ENCODE measurements around the gene COG4. TPM values are rescaled to one million over a fixed set of nuclear protein-coding genes. Genes with fewer than 3 reads are reported as not detected.
"Not testable (repeated sequence)": the region's sequence is repeated elsewhere in the genome, so short reads cannot be mapped to it uniquely, and the experiment has no call there.

Gene COG4
- 10 to 100 TPM; 48.3 to 73.2 (median 64.1) TPM for polyA plus RNA-seq (ENCODE audit: insufficient read length in 4 of 4)

DNA sequence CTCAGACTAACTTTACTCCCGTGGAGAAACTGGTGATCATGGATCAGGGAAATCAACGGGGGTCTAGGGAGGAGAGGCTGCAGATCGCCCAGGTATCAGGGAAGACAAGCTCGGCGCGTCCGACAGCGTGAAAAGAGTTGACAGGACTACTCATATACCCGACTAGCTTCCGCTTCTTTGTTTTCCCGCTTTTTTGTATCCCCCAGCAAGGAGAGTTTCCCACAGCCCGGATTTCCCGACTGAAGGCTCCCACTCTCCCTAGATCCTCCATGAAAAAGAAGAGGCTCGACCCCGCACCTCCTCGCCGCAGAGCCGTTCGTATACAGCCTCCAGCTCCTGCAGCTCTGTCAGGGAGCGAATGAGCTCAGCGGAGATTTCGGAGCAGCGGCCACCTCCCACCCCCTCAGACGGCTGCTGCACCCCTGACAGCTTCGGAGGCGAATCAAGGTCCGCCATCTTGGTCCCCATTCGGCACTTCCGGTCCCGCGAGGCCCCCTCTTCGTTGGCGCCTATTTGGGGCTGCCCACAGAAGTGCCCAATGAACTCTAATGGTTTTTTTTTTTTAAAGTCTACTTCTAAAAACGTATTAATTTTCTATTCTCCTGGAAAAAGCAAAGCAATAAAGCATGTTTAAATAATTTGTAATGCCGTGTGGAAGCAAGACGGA, at the start of gene COG4:
Gene COG4, minus strand, starts transcription at position 479 of the 667 bp plus-strand sequence. Its CDS starts 11 bp downstream, at position 468.
- peak; percentile 72 to 81 (median 78) for DNase-seq (ENCODE audit: low read depth in 4 of 4, low spot score in 3 of 4)

DNA sequence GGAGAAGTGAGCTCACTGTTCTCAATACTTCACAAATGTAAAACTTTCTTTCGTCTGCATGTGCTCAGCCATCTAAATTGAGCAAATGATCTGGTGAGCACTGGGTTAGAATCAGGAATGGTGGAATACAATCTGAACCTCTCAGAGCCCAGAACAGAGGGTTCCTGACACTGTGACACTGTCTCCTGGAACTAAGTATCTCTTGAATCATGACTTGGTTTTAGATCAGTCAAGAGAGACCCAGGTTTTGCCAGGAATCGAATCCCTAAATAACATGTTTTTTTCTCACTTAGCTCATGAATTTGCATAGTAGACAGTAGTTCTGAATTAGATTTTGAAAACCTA, 49.5 kb upstream of the COG4 start:
- no peak for DNase-seq (ENCODE audit: low read depth in 4 of 4, low spot score in 3 of 4)

DNA sequence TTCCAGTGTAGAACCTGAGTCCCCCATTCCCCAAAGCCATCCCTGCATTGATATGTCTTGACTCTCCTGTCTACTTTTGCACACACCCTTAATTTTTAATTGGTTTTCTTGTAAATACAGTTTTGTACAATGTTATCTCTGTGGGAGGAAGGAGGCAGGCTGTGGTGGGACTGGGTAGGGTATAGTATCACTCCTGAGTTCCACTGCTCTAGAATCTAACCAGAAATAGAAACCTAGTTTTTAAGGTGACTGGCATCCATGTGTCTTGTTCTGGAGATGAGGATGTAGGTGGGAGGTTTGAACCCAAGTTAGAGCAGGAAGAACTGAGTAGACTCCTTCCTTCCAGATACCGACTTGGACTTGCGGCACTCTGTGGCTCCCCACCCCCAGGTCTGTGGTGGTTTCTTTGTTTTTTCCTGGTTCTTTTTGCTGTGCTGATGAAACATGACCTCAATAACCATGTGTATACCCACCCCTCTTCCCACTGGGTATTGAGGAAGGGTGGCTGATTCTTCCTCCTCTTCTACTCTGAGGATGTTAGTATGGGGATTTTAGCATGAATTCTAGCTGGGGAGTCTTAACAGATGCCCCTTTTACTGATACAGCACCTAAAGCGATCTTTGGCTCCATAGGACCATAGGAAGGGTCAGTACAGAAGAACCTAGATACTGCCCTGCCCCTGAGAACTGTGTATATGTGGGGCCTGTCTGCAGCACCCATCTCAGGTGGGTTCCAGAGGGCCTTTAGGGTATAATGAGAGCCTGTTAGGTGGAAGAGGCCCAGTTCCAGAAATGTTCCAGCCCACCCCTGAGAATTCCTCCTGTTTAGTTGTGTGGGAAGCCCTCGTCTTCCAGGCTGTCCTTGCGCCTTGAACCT, 48.9 kb upstream of the COG4 start:
- no peak for DNase-seq (ENCODE audit: low read depth in 4 of 4, low spot score in 3 of 4)

DNA sequence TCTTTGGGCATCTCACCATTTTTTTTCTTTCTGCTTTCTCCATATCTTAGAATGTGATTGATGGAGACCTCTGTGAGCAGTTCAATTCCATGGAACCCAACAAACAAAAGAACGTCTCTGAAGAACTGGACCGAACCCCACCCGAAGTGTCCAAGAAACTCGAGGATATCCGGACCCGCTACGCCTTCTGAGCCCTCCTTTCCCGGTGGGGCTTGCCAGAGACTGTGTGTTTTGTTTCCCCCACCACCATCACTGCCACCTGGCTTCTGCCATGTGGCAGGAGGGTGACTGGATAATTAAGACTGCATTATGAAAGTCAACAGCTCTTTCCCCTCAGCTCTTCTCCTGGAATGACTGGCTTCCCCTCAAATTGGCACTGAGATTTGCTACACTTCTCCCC, 48.3 kb upstream of the COG4 start:
- no peak for DNase-seq (ENCODE audit: low read depth in 4 of 4, low spot score in 3 of 4)

DNA sequence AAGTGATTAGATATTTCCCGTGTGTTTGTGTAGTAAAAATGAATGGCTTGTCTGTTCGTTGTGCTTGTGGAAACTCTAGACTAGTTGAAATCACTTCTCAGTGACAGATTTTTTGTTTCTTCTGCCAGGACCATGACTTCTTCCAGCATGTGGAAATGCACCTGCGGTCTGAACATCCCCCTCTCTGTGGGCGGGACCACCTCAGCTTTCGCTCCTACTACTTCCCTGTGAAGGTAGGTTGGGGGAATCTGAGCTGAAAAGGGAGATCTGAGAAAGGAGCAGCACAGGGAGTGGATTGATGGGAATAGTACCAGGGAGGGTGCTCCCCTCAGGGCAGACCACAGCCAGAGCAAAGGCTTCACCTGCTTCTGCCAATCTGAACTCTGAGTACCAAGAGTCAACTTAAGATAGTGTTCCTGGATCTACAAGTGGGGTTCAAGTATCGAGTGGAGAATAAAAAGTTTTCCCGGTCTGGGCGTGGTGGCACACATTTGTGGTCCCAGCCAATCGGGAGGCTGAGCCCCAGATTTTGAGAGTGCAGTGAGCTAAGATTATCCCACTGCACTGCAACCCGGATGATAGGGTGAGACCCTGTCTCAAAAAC, 47.7 kb upstream of the COG4 start:
- no peak for DNase-seq (ENCODE audit: low read depth in 4 of 4, low spot score in 3 of 4)

DNA sequence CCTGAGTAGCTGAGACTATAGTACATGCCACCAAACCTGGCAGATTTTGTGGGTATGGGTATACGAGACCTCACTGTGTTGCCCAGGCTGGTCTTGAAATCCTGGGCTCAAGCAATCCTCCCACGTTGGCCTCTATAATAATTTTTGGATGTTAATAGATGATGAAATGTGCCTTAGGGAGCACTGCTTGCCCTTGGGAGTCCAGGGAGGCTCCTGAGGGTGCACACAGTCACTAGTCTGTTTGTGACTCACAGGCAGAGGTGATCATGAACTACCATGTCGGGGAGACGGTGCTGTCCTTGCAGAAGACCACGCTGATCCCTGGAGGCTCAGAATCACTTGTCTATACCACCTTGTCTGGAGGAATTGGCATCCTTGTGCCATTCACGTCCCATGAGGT, 46.4 kb upstream of the COG4 start:
- DNase-seq (ENCODE audit: low read depth in 4 of 4, low spot score in 3 of 4) = no peak

DNA sequence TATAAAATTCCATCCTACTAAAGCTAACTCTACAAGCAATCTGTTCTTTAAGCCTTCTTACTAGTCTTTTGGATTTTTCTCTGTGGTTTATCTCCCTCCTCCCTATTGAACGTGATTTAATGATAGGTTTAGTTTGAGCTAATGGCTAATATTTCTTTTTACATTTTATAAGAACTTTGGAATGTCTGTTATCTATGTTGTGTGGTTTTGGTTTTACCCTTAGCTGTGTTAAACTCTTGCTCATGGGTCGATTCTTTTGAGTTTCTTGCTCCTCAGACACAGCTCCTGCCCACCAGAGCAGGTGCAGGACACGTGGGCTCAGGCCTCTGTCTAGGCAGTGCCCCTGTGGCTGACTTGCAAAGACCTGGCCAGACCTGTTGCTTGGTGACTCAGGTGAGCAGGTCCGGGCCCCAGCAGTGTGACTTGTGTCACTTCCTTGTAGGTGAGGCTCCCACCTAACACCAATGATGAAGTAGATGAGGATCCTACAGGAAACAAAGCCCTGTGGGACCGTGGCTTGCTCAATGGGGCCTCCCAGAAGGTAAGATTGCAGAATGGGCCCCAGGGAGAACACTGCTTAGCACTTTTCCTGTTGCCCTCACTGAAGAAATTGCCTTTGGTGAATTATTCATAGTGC, 45.4 kb upstream of the COG4 start:
- no peak for DNase-seq (ENCODE audit: low read depth in 4 of 4, low spot score in 3 of 4)

DNA sequence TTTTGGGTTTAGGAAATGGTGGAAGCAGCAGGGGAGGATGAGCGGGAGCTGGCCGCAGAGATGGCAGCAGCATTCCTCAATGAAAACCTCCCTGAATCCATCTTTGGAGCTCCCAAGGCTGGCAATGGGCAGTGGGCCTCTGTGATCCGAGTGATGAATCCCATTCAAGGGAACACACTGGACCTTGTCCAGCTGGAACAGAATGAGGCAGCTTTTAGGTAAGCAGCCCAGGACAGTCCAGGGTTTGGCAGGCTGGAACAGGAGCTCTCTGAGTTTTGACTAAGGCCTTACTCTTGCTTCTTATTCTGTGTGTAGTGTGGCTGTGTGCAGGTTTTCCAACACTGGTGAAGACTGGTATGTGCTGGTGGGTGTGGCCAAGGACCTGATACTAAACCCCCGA, 41.7 kb upstream of the COG4 start:
- no peak for DNase-seq (ENCODE audit: low read depth in 4 of 4, low spot score in 3 of 4)

DNA sequence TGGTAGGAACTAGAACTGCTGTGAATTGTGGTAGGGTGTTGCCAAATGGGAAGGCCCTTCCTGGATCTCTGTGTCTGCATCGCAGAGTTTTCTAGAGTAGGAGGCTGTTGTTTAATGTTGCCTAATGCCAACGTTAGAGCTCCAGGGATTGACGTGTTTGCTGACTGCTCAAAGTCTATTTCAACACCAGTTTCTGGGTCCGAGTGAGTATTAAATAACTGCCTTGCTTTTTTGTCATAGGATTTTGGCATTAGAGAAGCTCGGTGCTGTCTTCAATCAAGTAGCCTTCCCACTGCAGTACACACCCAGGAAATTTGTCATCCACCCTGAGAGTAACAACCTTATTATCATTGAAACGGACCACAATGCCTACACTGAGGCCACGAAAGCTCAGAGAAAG, 40.3 kb upstream of the COG4 start:
- DNase-seq (ENCODE audit: low read depth in 4 of 4, low spot score in 3 of 4) = no peak

DNA sequence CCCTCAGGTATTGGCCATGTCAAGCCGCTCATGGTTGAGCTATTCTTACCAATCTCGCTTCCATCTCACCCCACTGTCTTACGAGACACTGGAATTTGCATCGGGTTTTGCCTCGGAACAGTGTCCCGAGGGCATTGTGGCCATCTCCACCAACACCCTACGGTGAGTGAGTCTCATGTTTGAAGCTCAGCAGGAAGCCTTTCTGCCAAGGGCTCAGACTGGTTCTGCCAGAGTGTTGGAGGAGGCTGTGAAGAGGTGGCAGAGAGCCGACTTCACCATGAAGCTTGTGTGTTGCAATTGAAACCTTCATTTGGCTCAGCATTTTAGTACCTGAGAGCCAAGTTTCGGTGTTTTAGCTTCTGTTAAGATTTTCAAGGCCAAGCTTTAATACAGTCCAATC, 38.3 kb upstream of the COG4 start:
- DNase-seq (ENCODE audit: low read depth in 4 of 4, low spot score in 3 of 4) = no peak

DNA sequence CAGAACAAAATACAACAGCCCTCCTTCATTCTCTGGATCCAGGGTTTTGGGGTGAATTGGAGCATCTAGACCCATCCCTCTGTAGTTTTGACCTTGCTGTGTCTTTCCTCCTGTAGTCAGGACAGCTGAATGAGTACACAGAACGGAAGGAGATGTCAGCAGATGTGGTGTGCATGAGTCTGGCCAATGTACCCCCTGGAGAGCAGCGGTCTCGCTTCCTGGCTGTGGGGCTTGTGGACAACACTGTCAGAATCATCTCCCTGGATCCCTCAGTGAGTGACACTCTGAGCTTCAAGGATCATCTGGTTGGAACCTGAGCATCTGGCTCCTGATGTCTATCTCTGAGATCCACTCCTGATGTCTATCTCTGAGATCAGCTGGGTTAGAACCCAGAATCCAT, 32.7 kb upstream of the COG4 start:
- DNase-seq (ENCODE audit: low read depth in 4 of 4, low spot score in 3 of 4) = no peak

DNA sequence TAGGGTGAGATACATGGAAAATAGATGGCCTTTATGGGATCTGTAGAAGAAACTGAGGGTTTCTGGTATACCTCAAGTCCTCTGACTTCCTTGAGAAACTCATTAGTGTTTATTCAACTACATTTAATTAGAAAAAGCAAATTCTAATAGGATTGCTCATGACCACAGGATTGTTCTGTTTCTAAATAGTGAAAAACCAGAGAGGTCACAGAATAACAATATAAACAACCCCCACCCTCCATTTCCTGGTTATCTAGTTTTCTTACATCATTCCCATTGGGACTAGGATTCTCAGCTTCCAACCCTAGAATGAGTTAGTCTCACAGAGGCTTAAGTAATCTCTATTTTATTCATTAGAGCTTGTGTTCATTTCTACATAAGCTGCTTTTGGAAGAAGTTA, 30.3 kb upstream of the COG4 start:
- DNase-seq (ENCODE audit: low read depth in 4 of 4, low spot score in 3 of 4) = no peak

DNA sequence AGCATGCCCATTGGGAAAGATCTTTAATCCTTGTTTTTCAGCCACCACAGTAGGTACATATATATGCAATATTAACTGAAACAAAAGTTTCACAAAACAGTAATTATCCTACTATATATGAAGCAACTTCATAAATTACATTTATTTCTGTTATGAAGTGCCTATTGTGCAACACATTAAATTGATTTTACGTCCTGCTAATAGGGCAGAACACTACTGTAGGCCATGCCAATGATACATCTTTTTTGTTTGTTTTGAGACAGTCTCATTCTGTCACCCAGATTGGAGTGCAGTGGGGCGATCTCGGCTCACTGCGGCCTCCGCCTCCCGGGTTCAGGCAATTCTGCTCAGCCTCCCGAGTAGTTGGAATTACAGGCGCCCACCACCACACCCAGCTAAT, 29.3 kb upstream of the COG4 start:
- no peak for DNase-seq (ENCODE audit: low read depth in 4 of 4, low spot score in 3 of 4)

DNA sequence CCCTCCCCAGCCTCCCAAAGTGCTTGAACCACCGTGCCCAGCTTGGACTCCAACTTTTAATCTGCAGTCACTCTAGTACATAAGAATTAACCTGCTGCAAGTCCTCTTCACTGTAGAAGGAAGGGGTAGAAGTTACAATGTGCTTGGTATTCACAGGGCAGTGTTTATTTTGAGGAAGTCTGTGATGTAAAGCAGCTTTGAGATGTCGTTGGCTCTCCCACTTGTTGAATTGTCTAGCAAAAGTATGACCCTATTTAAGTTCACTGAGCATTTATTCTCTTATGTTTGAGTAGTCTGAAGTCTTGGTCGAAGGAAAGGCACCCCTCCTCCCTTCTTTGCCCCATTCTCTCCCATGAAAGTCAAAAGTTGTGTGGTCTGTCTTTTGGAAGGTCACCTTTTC, 28.4 kb upstream of the COG4 start:
- no peak for DNase-seq (ENCODE audit: low read depth in 4 of 4, low spot score in 3 of 4)

DNA sequence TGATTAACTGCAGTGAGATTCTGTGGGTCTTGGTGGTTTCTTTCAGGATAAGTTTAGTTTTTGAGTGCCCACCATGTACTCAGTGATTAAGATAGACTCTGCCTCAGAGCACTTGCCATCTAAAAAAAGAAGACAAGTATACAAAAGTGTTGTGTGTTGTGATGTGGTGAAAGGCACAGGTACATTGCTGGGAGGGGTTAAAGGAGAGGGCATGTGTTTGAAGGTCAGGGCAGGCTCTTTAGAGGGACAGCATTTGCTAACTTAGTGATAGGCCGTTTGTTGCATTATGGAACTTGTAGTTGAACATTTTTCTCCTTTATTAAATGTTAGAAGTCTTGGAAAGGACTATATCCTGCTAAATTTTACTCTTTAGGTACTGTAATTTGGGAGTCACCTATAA, 26.7 kb upstream of the COG4 start:
- DNase-seq (ENCODE audit: low read depth in 4 of 4, low spot score in 3 of 4) = no peak

DNA sequence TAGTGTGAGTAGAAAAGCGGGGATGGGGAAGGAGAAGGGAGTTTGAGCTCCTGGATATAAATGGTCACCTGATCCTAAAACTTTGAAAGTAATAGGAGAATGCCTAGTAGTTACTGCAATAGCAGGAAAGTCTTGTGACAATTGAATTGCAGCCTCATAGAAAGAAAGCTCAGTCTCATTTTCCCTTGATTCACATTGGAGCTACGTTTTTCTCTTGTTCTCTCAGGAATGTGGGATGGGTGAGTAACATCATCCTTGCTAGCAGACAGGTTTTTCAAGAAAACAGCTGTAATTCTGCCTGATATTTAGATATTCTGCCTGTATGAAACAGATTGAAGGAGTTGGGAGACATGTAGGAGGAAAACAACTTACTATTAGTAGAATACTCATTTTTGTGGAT, 25.6 kb upstream of the COG4 start:
- DNase-seq (ENCODE audit: low read depth in 4 of 4, low spot score in 3 of 4) = no peak

DNA sequence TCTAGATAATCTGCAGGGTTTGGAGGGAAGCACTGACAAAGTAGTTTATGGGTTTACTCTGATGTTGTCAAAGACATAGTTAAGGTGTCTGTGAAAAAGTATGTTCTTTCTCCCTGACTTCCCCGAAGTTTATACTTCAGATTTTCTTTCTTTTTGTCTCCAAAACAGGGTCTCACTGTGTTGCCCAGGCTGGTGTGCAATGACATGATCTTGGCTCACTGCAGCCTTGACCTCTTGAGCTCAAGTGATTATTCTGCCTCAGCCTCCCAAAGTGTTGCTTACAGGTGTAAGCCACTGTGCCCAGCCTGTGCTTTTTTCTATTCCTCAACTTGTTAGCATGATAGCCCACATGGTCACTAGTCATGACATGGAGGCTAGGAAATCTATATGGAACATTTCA, 21.2 kb upstream of the COG4 start:
- DNase-seq (ENCODE audit: low read depth in 4 of 4, low spot score in 3 of 4) = no peak

DNA sequence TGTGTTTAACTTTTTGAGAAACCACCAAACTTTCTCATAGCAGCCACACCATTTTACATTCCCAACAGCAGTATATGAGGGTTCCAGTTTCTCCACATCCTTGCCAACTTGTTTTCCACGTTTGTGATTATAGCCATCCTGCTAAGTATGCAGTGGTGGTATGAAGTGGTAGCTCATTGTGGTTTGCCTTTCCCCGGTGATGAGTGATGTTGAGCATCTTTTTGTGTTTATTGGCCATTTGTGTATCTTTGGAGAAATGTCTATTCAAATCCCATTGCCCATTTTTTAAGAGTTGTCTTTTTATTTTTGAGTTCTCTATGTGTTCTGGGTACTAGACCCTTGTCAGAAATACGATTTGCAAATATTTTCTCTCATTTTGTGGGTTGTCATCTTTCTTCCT, 17.6 kb upstream of the COG4 start:
- no peak for DNase-seq (ENCODE audit: low read depth in 4 of 4, low spot score in 3 of 4)

DNA sequence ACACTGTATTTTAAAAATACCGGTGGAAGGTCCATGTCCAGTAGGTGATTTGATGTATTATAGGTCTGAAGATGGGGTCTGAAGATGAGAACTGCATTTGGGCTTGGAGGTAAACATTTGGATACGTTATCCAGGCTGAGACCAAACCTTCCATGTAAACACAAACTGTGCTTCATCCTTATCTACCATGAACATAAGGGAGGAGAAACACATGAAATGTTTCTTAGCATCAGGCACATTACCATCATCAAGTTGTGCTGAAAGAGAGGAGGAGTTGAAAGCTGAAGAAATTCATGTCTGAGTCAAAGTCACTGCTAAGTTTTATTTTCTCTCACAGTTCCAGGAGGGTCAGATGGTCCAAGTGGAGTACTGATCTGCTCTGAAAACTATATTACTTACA, 11.6 kb upstream of the COG4 start:
- DNase-seq (ENCODE audit: low read depth in 4 of 4, low spot score in 3 of 4) = no peak

DNA sequence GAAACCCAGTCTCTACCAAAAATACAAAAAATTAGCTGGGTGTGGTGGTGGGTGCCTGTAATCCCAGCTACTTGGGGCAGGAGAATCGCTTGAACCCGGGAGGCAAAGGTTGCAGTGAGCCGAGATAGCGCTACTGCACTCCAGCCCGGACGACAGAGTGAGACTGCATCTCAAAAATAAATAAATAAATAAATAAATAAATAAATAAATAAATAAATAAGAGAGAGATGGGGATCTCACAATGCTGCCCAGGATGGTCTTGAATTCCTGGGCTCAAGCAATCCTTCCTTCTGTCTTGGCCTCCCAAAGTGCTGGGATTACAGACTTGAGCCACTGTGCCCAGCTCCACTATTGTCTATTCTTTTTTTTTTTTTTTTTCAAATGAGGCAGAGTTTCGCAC, 6.6 kb upstream of the COG4 start:
- DNase-seq (ENCODE audit: low read depth in 4 of 4, low spot score in 3 of 4) = not testable (repeated sequence)

DNA sequence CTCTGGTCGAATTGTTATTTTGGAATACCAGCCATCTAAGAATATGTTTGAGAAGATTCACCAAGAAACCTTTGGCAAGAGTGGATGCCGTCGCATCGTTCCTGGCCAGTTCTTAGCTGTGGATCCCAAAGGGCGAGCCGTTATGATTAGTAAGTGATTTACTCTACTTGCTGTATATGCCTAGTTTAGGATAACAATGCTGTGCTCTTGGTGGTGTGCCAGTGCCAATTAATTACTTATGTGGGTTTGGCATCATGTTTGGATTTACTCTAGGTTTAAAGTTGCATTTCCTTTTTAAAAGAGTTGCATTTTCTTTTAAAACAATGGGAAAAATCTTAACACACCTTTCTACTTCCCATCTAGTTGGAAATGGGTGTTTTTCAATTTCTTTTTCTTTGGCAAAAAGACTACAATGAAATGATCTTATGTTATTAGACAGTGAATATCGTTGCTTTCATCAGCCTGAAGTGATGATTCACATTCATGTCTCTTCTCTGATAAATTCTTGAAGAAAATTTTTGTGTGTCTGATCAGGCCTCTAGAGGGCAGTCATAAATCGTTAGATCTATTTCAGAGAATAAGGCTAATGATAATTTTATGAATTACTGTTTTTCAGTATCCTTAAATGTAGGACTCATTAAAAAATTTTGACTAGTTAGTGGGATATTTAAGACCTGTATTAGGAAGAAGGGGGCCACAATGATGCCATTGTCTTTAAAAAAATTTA, 5.9 kb upstream of the COG4 start:
- DNase-seq (ENCODE audit: low read depth in 4 of 4, low spot score in 3 of 4) = no peak

All from left renal pelvis (tissue), 4 donors.